GM21423 (cell line): ENCODE results near the gene MGMT.

Source experiments
- ATAC-seq: cut with Tn5 transposase; IDR thresholded peaks from one replicate; pipeline ENCODE4 v1.9.1; 2021; ENCODE audit warnings: mild to moderate bottlenecking, moderate library complexity; ENCODE audit not compliant: unreplicated experiment

MGMT gene

GRCh38 chr10:129678186-129678585, 211.1 kb downstream of the MGMT start:
- no peak for ATAC-seq

- no peak for ATAC-seq
Observed at GRCh38 chr10:129679207-129679606, 212.2 kb downstream of the MGMT start.

GRCh38 chr10:129680661-129681344, 213.8 kb downstream of the MGMT start:
- ATAC-seq = no peak

- ATAC-seq = no peak
Observed at GRCh38 chr10:129681856-129682255, 214.8 kb downstream of the MGMT start.

GRCh38 chr10:129683519-129683918, 216.5 kb downstream of the MGMT start:
- no peak for ATAC-seq

GRCh38 chr10:129683920-129684319, 216.9 kb downstream of the MGMT start:
- ATAC-seq = no peak

- ATAC-seq = no peak
Observed at GRCh38 chr10:129685271-129685670, 218.2 kb downstream of the MGMT start.

GRCh38 chr10:129689671-129690071, 222.6 kb downstream of the MGMT start:
- no peak for ATAC-seq

- no peak for ATAC-seq
Observed at GRCh38 chr10:129690248-129691070, 223.4 kb downstream of the MGMT start.

GRCh38 chr10:129692695-129693094, 225.7 kb downstream of the MGMT start:
- ATAC-seq = no peak

- ATAC-seq = no peak
Observed at GRCh38 chr10:129693382-129693781, 226.3 kb downstream of the MGMT start.

- no peak for ATAC-seq
Observed at GRCh38 chr10:129694184-129694583, 227.1 kb downstream of the MGMT start.

GRCh38 chr10:129694691-129695243, 227.7 kb downstream of the MGMT start:
- ATAC-seq = no peak

GRCh38 chr10:129695671-129696070, 228.6 kb downstream of the MGMT start:
- no peak for ATAC-seq

- ATAC-seq = no peak
Observed at GRCh38 chr10:129696636-129697035, 229.6 kb downstream of the MGMT start.

- ATAC-seq = no peak
Observed at GRCh38 chr10:129697463-129698247, 230.6 kb downstream of the MGMT start.

GRCh38 chr10:129699722-129700340, 232.8 kb downstream of the MGMT start:
- ATAC-seq = no peak

GRCh38 chr10:129702605-129703004, 235.6 kb downstream of the MGMT start:
- no peak for ATAC-seq

- no peak for ATAC-seq
Observed at GRCh38 chr10:129703287-129704137, 236.5 kb downstream of the MGMT start.

GRCh38 chr10:129704225-129704624, 237.2 kb downstream of the MGMT start:
- no peak for ATAC-seq
